Esophagus squamous epithelium (tissue), 4 donors: Measurements from ENCODE around the gene DOCK10.

Experiments
- POLR2A ChIP-seq, 4 donors: fragments of 450-650 bp; IDR thresholded peaks; one replicate each; pipeline ENCODE4 v1.6.1; 2017; ENCODE audit warnings: antibody characterized with exemption in 4 of 4, mild to moderate bottlenecking in 4 of 4, moderate library complexity in 3 of 4
- TF ChIP-seq, protein P1 (sequence below), 6 experiments: fragments of 450-650 bp in 4 of 6; fragments of 200-600 bp in 2 of 6; sonication (generic) in 2 of 6; IDR thresholded peaks; one replicate each; pipeline ENCODE4 v1.5.1; 2016 to 2019; ENCODE audit warnings: antibody characterized with exemption in 6 of 6, mild to moderate bottlenecking in 4 of 6, moderate library complexity in 4 of 6

DNA sequence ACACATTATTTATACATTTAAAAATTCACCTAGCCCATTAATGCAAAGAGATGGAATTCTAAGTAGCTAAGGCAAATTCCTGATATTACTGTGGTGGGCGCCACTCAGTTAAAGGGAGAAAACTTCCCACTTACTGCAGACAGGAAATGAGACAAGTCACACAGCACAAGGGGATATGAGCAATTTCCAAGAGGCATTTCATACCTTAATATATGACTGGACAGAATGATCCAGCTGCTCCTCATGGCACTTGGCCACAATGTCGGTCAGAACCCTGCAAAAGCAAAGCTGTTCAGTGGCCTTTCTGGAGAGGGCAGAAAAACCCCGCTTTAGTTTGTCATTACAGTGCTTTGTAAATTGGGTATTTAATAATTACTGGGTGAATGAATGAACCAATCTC is 204.7 kb downstream of the DOCK10 start:
- TF ChIP-seq, protein P1, sequence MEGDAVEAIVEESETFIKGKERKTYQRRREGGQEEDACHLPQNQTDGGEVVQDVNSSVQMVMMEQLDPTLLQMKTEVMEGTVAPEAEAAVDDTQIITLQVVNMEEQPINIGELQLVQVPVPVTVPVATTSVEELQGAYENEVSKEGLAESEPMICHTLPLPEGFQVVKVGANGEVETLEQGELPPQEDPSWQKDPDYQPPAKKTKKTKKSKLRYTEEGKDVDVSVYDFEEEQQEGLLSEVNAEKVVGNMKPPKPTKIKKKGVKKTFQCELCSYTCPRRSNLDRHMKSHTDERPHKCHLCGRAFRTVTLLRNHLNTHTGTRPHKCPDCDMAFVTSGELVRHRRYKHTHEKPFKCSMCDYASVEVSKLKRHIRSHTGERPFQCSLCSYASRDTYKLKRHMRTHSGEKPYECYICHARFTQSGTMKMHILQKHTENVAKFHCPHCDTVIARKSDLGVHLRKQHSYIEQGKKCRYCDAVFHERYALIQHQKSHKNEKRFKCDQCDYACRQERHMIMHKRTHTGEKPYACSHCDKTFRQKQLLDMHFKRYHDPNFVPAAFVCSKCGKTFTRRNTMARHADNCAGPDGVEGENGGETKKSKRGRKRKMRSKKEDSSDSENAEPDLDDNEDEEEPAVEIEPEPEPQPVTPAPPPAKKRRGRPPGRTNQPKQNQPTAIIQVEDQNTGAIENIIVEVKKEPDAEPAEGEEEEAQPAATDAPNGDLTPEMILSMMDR (IDR thresholded peaks at IDR 0.05) = no peak
- TF ChIP-seq POLR2A (IDR thresholded peaks at IDR 0.05) = no peak
